WTC11 (cell line): ENCODE results near the gene TP73. TPM values are rescaled to one million over a fixed set of nuclear protein-coding genes. Genes with fewer than 3 reads are reported as not detected.

Source experiments
- ATAC-seq: fragments of 200-7000 bp; cut with Tn5 transposase; 2 replicates; pipeline ENCODE4 v1.10.0; 2021; ENCODE audit warnings: mild to moderate bottlenecking, moderate library complexity
- CTCF ChIA-PET: fragments of 300-600 bp; sonication (Branson Sonifier 250); formaldehyde crosslinking; loops from one replicate; lab custom pipeline; 2021; ENCODE audit warnings: antibody characterized with exemption; lab: Charles Lee
- POLR2A ChIA-PET: fragments of 350-600 bp; sonication (Branson Sonifier 250); formaldehyde crosslinking; loops from one replicate; lab custom pipeline; 2021; ENCODE audit warnings: antibody characterized with exemption; lab: Charles Lee
- DNase-seq: peaks from one replicate; pipeline ENCODE4 v3.0.0; 2021; ENCODE audit warnings: low spot score
- H3K27ac Mint-ChIP-seq: 2 replicates; pipeline ENCODE4 v1.8.0; 2021; ENCODE audit warnings: mixed read lengths
- H3K27me3 Mint-ChIP-seq: 2 replicates; pipeline ENCODE4 v1.8.0; 2021; ENCODE audit warnings: low read depth, mild to moderate bottlenecking, moderate library complexity, mixed read lengths
- H3K36me3 Mint-ChIP-seq: 2 replicates; pipeline ENCODE4 v1.8.0; 2021; ENCODE audit warnings: mixed read lengths
- H3K4me1 Mint-ChIP-seq: 2 replicates; pipeline ENCODE4 v1.8.0; 2022; ENCODE audit warnings: mixed read lengths
- H3K4me3 Mint-ChIP-seq: 2 replicates; pipeline ENCODE4 v1.8.0; 2021; ENCODE audit warnings: mild to moderate bottlenecking, moderate library complexity, mixed read lengths
- H3K9me3 Mint-ChIP-seq: 2 replicates; pipeline ENCODE4 v1.8.0; 2021; ENCODE audit warnings: mixed read lengths
- ARID4B ChIP-seq: sonication (generic); formaldehyde crosslinking; IDR thresholded peaks from 2 replicates; pipeline ENCODE4 v1.8.0; 2023; ENCODE audit warnings: missing genetic modification reagents, mild to moderate bottlenecking, borderline replicate concordance
- ATF3 ChIP-seq: sonication (generic); formaldehyde crosslinking; conservative IDR thresholded peaks from 2 replicates; pipeline ENCODE4 v1.8.1; 2022; ENCODE audit warnings: mild to moderate bottlenecking, missing genetic modification reagents
- ELF4 ChIP-seq: sonication (generic); formaldehyde crosslinking; IDR thresholded peaks from 2 replicates; pipeline ENCODE4 v1.8.1; 2022; ENCODE audit warnings: low read depth, mild to moderate bottlenecking, moderate library complexity, missing genetic modification reagents
- EMX1 ChIP-seq: fragments of 250-450 bp; sonication (Bioruptor Pico); IDR thresholded peaks from 2 replicates; pipeline ENCODE4 v1.8.0; 2021; ENCODE audit warnings: mild to moderate bottlenecking
- ETV6 ChIP-seq: sonication (generic); formaldehyde crosslinking; IDR thresholded peaks from 2 replicates; pipeline ENCODE4 v1.8.1; 2022; ENCODE audit warnings: mild to moderate bottlenecking, missing genetic modification reagents
- FOXJ3 ChIP-seq: sonication (generic); formaldehyde crosslinking; IDR thresholded peaks from 2 replicates; pipeline ENCODE4 v1.9.0; 2021; ENCODE audit warnings: missing genetic modification reagents, mild to moderate bottlenecking, borderline replicate concordance
- KAT7 ChIP-seq: sonication (generic); formaldehyde crosslinking; IDR thresholded peaks from 2 replicates; pipeline ENCODE4 v1.8.1; 2023; ENCODE audit warnings: missing genetic modification reagents, mild to moderate bottlenecking, borderline replicate concordance
- PRRX2 ChIP-seq: fragments of 250-450 bp; sonication (Bioruptor Pico); IDR thresholded peaks from 2 replicates; pipeline ENCODE4 v1.8.0; 2021; ENCODE audit warnings: mild to moderate bottlenecking
- SMAD4 ChIP-seq: sonication (generic); formaldehyde crosslinking; IDR thresholded peaks from 2 replicates; pipeline ENCODE4 v1.8.0; 2022; ENCODE audit warnings: mild to moderate bottlenecking, missing genetic modification reagents
- SOX15 ChIP-seq: fragments of 250-450 bp; sonication (Bioruptor Pico); IDR thresholded peaks from 2 replicates; pipeline ENCODE4 v1.9.0; 2021; ENCODE audit warnings: mild to moderate bottlenecking
- STAT6 ChIP-seq: sonication (generic); formaldehyde crosslinking; conservative IDR thresholded peaks from 2 replicates; pipeline ENCODE4 v1.8.1; 2023; ENCODE audit warnings: mild to moderate bottlenecking, low read depth, missing genetic modification reagents, moderate library complexity
- ZNF317 ChIP-seq: sonication (generic); formaldehyde crosslinking; IDR thresholded peaks from 2 replicates; pipeline ENCODE4 v1.8.1; 2023; ENCODE audit warnings: low read depth, mild to moderate bottlenecking, moderate library complexity, missing genetic modification reagents, borderline replicate concordance
- ZNF396 ChIP-seq: fragments of 250-450 bp; sonication (Bioruptor Pico); IDR thresholded peaks from 2 replicates; pipeline ENCODE4 v1.8.0; 2021; ENCODE audit warnings: mild to moderate bottlenecking, moderate library complexity, borderline replicate concordance
- ZNF416 ChIP-seq: fragments of 250-450 bp; sonication (Bioruptor Pico); IDR thresholded peaks from 2 replicates; pipeline ENCODE4 v1.9.0; 2021; ENCODE audit warnings: mild to moderate bottlenecking, inconsistent platforms
- ZNF512 ChIP-seq: sonication (generic); formaldehyde crosslinking; IDR thresholded peaks from 2 replicates; pipeline ENCODE4 v1.8.1; 2022; ENCODE audit warnings: missing genetic modification reagents, borderline replicate concordance
- total RNA-seq: library from RNA; stranded (reverse); gene quantifications from 3 replicates; pipeline ENCODE4 v1.2.3, GENCODE V29; 2021
- TF ChIP-seq, protein P1 (sequence below): fragments of 250-450 bp; sonication (Bioruptor Pico); IDR thresholded peaks from 2 replicates; pipeline ENCODE4 v1.9.0; 2021; ENCODE audit warnings: mild to moderate bottlenecking, borderline replicate concordance
- TF ChIP-seq, protein P2 (sequence below): sonication (generic); formaldehyde crosslinking; IDR thresholded peaks from 2 replicates; pipeline ENCODE4 v1.8.0; 2022; ENCODE audit warnings: mild to moderate bottlenecking, missing genetic modification reagents
- TF ChIP-seq, protein P3 (sequence below): fragments of 200-600 bp; IDR thresholded peaks from 2 replicates; pipeline ENCODE4 v1.8.0; 2022; ENCODE audit warnings: antibody characterized with exemption

The TP73 gene
- total RNA-seq, 1 experiment from 2014 or later = 5.7 TPM

DNA sequence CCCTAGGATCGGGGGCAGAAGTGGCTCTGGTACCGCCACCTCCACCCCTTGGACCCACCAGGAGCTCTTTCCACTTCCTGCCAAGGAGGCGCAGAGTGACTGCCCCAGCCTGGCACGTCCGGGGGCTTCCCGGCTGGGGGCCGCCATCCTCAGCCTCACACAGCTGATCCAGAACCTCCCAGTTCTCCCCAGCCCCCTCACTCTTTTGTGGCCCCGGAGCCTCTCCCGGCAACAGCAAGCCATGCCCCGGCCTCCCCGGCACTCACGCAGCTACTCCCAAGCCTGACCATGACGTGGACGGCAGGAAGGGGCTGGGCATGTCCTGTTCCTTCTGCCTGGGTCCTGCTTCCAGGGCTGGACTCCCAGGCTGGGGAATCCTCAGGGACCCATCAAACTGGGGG lies 17.1 kb downstream of the TP73 start (continued):
- no peak for TF ChIP-seq SMAD4 (CRISPR knock-in tag)

DNA sequence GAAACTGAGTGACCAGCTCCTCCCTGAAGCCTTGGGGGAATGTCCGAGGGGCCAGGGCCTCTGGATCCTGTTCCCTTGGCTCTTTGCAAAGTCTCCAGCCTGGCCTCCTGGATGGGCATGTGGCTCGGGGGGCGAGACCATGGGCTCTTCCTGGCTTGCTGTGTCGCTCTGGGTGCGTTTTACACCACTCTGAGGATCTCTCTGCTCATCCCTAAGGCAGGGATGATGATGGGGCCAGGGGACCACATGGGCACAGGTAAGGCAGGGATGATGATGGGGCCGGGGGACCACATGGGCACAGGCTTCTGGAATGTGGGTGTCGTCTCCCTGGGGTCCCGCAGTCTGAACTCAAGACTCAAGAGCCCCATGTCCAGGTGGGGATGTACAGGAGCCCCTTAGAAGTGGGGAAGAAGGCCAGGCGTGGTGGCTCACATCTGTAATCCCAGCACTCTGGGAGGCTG lies 17.7 kb downstream of the TP73 start:
- Mint-ChIP-seq H3K4me1 (peaks cover 26% of the 10 kb centered on the region), H3K4me3 (no peak overlapping the region), H3K9me3 (no peaks in the 10 kb centered on the region), H3K27ac (no peak overlapping the region), H3K27me3 (no peaks in the 10 kb centered on the region; the same call in 1 of the 2 replicates), H3K36me3 (no peaks in the 10 kb centered on the region)
- ChIA-PET POLR2A (no interaction called here), CTCF (interaction anchor here (2.0 to 2.4 kb wide), 2 partner anchors 26 to 54 kb away, joined by 8 to 15 read pairs; no protein-coding TSS in a partner anchor)
- DNase-seq (peak; percentile 4), ATAC-seq (no peak)
- TF ChIP-seq ZNF396 (no peak), ARID4B (no peak), KAT7 (CRISPR knock-in tag) (no peak), ZNF416 (CRISPR knock-in tag) (no peak), ATF3 (CRISPR knock-in tag) (no peak), SOX15 (CRISPR knock-in tag) (no peak), PRRX2 (CRISPR knock-in tag) (no peak), ELF4 (CRISPR knock-in tag) (no peak), ZNF512 (no peak), EMX1 (no peak), ZNF317 (CRISPR knock-in tag) (no peak), STAT6 (no peak), FOXJ3 (CRISPR knock-in tag) (no peak), ETV6 (CRISPR knock-in tag) (no peak)
- TF ChIP-seq, protein P1, sequence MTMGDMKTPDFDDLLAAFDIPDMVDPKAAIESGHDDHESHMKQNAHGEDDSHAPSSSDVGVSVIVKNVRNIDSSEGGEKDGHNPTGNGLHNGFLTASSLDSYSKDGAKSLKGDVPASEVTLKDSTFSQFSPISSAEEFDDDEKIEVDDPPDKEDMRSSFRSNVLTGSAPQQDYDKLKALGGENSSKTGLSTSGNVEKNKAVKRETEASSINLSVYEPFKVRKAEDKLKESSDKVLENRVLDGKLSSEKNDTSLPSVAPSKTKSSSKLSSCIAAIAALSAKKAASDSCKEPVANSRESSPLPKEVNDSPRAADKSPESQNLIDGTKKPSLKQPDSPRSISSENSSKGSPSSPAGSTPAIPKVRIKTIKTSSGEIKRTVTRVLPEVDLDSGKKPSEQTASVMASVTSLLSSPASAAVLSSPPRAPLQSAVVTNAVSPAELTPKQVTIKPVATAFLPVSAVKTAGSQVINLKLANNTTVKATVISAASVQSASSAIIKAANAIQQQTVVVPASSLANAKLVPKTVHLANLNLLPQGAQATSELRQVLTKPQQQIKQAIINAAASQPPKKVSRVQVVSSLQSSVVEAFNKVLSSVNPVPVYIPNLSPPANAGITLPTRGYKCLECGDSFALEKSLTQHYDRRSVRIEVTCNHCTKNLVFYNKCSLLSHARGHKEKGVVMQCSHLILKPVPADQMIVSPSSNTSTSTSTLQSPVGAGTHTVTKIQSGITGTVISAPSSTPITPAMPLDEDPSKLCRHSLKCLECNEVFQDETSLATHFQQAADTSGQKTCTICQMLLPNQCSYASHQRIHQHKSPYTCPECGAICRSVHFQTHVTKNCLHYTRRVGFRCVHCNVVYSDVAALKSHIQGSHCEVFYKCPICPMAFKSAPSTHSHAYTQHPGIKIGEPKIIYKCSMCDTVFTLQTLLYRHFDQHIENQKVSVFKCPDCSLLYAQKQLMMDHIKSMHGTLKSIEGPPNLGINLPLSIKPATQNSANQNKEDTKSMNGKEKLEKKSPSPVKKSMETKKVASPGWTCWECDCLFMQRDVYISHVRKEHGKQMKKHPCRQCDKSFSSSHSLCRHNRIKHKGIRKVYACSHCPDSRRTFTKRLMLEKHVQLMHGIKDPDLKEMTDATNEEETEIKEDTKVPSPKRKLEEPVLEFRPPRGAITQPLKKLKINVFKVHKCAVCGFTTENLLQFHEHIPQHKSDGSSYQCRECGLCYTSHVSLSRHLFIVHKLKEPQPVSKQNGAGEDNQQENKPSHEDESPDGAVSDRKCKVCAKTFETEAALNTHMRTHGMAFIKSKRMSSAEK (CRISPR knock-in tag) = no peak
- TF ChIP-seq, protein P2, sequence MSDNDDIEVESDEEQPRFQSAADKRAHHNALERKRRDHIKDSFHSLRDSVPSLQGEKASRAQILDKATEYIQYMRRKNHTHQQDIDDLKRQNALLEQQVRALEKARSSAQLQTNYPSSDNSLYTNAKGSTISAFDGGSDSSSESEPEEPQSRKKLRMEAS (CRISPR knock-in tag) = no peak
- TF ChIP-seq, protein P3, sequence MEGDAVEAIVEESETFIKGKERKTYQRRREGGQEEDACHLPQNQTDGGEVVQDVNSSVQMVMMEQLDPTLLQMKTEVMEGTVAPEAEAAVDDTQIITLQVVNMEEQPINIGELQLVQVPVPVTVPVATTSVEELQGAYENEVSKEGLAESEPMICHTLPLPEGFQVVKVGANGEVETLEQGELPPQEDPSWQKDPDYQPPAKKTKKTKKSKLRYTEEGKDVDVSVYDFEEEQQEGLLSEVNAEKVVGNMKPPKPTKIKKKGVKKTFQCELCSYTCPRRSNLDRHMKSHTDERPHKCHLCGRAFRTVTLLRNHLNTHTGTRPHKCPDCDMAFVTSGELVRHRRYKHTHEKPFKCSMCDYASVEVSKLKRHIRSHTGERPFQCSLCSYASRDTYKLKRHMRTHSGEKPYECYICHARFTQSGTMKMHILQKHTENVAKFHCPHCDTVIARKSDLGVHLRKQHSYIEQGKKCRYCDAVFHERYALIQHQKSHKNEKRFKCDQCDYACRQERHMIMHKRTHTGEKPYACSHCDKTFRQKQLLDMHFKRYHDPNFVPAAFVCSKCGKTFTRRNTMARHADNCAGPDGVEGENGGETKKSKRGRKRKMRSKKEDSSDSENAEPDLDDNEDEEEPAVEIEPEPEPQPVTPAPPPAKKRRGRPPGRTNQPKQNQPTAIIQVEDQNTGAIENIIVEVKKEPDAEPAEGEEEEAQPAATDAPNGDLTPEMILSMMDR = no peak
